Kidney (tissue), 14 donors: ENCODE results near the gene PAX7. TPM values are rescaled to one million over a fixed set of nuclear protein-coding genes. Genes with fewer than 3 reads are reported as not detected.

Source experiments
- DNase-seq, 5 donors: peaks; one replicate each; pipeline ENCODE4 v3.0.0-alpha.2; 2013 to 2020
- FAIRE-seq: peaks from 2 replicates; lab custom pipeline; 2012; peaks lifted over from hg19 to GRCh38; lab: Jason Lieb, UNC
- H3K27ac ChIP-seq, 2 donors: one replicate each; pipeline ENCODE4 v1.7.0; 2013; ENCODE audit warnings: low read depth in 2 of 2, low read length in 2 of 2, inconsistent platforms in 1 of 2
- H3K27me3 ChIP-seq: one replicate; pipeline ENCODE4 v1.7.1; 2013; ENCODE audit warnings: low read length, inconsistent platforms; ENCODE audit not compliant: control insufficient read depth, insufficient read depth
- H3K36me3 ChIP-seq, 3 donors: one replicate each; pipeline versions ENCODE4 v1.7.0 to v1.7.1; 2013; ENCODE audit warnings: low read length in 3 of 3, control low read depth in 1 of 3, inconsistent platforms in 1 of 3; ENCODE audit not compliant: insufficient read depth in 3 of 3, control insufficient read depth in 2 of 3
- H3K4me1 ChIP-seq, 3 donors: one replicate each; pipeline versions ENCODE4 v1.7.0 to v1.7.1; 2013; ENCODE audit warnings: low read length in 3 of 3, inconsistent platforms in 1 of 3, low read depth in 1 of 3; ENCODE audit not compliant: control insufficient read depth in 2 of 3, insufficient read depth in 2 of 3
- H3K4me3 ChIP-seq, 3 donors: one replicate each; pipeline versions ENCODE4 v1.7.0 to v1.8.1; 2013; ENCODE audit warnings: low read length in 3 of 3, control low read depth in 1 of 3, inconsistent platforms in 1 of 3
- H3K9ac ChIP-seq, 3 donors: one replicate each; pipeline versions ENCODE4 v1.7.0 to v1.7.1; 2013; ENCODE audit warnings: low read length in 3 of 3, control low read depth in 1 of 3, inconsistent platforms in 1 of 3
- H3K9me3 ChIP-seq, 3 donors: one replicate each; pipeline versions ENCODE4 v1.7.0 to v1.7.1; 2013; ENCODE audit warnings: low read length in 3 of 3, control low read depth in 1 of 3, inconsistent platforms in 1 of 3; ENCODE audit not compliant: control insufficient read depth in 2 of 3, insufficient read depth in 1 of 3
- CTCF ChIP-seq: IDR thresholded peaks from 3 replicates; pipeline ENCODE4 v1.5.1; 2012; ENCODE audit warnings: mild to moderate bottlenecking, moderate library complexity, borderline replicate concordance; ENCODE audit not compliant: insufficient read depth; ENCODE audit errors: extremely low read depth
- intact Hi-C: fragments of 100-400 bp; cut with DNase I; formaldehyde crosslinking; loops from one replicate; pipeline ENCODE4 v1.11.1; 2022
- polyA plus RNA-seq: library from polyadenylated mRNA; stranded (reverse); fragments of 350-450 nt; fragmentation: Illumina TruSeq; extraction: RNeasy Lipid Tissue Mini Kit (QIAGEN cat#74804); gene quantifications from one replicate; pipeline ENCODE4 v1.2.3, GENCODE V29; 2014; ENCODE audit warnings: low read depth, low replicate concordance; ENCODE audit not compliant: insufficient read depth
- total RNA-seq: library from RNA; stranded (reverse); fragmentation: NEBNext Ultra II Directional; extraction: Animal tissue kit (Norgen Biotek cat#: 25700); gene quantifications from one replicate; pipeline ENCODE4 v1.2.1, GENCODE V29; 2021
- donor health status: control.
- donor health status: control.
- donor health status: control.
- donor health status: control.
- donor health status: control.
- donor health status: DM: yes; HTN: yes; CAD: no.
- donor health status: Normal renal cell carcinoma (clear cell type).

The PAX7 gene
- total and polyA plus RNA-seq, 2 donors from 2014 or later: not detected

GRCh38 chr1:18684303-18684702 lies 53.7 kb downstream of the PAX7 start:
- DNase-seq (peak in 3 of 5 donors; percentile 37 to 42 (median 41)), FAIRE-seq (no peak)
- intact Hi-C loops: no loop called here
- Histone ChIP-seq H3K27me3 (peaks cover 4% of the 10 kb centered on the region), H3K36me3 (no peaks in the 10 kb centered on the region), H3K4me3 (no peak overlapping the region), H3K9me3 (peaks cover 0 to 2% (median 0%) of the 10 kb centered on the region in 3 donors), H3K27ac (no peak overlapping the region), H3K9ac (no peak overlapping the region), H3K4me1 (no peaks in the 10 kb centered on the region)
- TF ChIP-seq CTCF: no peak

GRCh38 chr1:18686540-18686939 lies 55.9 kb downstream of the PAX7 start:
- H3K27me3 ChIP-seq: peaks cover 4% of the 10 kb centered on the region
- no peak for FAIRE-seq
- intact Hi-C loops: no loop called here

GRCh38 chr1:18687273-18687672 lies 56.6 kb downstream of the PAX7 start:
- H3K27me3 ChIP-seq: peaks cover 4% of the 10 kb centered on the region
- DNase-seq (no peak), FAIRE-seq (no peak)
- H3K4me3 ChIP-seq: no peak overlapping the region
- intact Hi-C loops: no loop called here
- no peaks in the 10 kb centered on the region for H3K9me3 ChIP-seq
- H3K9ac ChIP-seq: no peak overlapping the region
- H3K27ac ChIP-seq: no peak overlapping the region
- no peaks in the 10 kb centered on the region for H3K36me3 ChIP-seq
- H3K4me1 ChIP-seq: no peaks in the 10 kb centered on the region
- no peak for TF ChIP-seq CTCF

More at GRCh38 chr1:18686540-18686939, 55.9 kb downstream of the PAX7 start:
- TF ChIP-seq CTCF: no peak
- Histone ChIP-seq H3K9ac (no peak overlapping the region), H3K4me3 (no peak overlapping the region), H3K27ac (no peak overlapping the region), H3K9me3 (no peaks in the 10 kb centered on the region), H3K4me1 (no peaks in the 10 kb centered on the region), H3K36me3 (no peaks in the 10 kb centered on the region)
- no peak for DNase-seq

GRCh38 chr1:18691648-18692047 lies 61.0 kb downstream of the PAX7 start:
- Histone ChIP-seq H3K4me3 (no peak overlapping the region), H3K36me3 (no peaks in the 10 kb centered on the region), H3K27ac (no peak overlapping the region), H3K9me3 (no peaks in the 10 kb centered on the region), H3K4me1 (no peaks in the 10 kb centered on the region), H3K27me3 (no peaks in the 10 kb centered on the region), H3K9ac (no peak overlapping the region)
- FAIRE-seq (no peak), DNase-seq (no peak)
- intact Hi-C loops: no loop called here
- no peak for TF ChIP-seq CTCF
